T47D (cell line): ENCODE data around the gene LTBP1.

ENCODE experiments used
- DNase-seq, 2 experiments: peaks; one replicate each; pipeline versions ENCODE4 v3.0.0 to v3.0.0-alpha.2; 2011 to 2012; ENCODE audit warnings: low read depth in 1 of 2, low spot score in 1 of 2
- JUND ChIP-seq: IDR thresholded peaks from 2 replicates; pipeline ENCODE4 v1.6.1; 2012; ENCODE audit warnings: low read depth
- in situ Hi-C: cut with HindIII; loops from 2 replicates; pipeline ENCODE4 v1.10.0; 2016; ENCODE audit warnings: low sequenced_read_pairs, low pct_unique_long_range_greater_than_20kb

Gene LTBP1

GRCh38 chr2:33277002-33277426, 330.3 kb downstream of the LTBP1 start:
- DNase-seq = no peak
- TF ChIP-seq JUND = no peak
- in situ Hi-C loops = no loop called here

- no peak for TF ChIP-seq JUND
- in situ Hi-C loops = no loop called here
- no peak for DNase-seq
Measured at GRCh38 chr2:33278245-33278943, 331.6 kb downstream of the LTBP1 start.

GRCh38 chr2:33284287-33284686, 337.5 kb downstream of the LTBP1 start:
- TF ChIP-seq JUND = no peak
- in situ Hi-C loops = no loop called here
- DNase-seq = no peak

GRCh38 chr2:33287507-33288005, 340.8 kb downstream of the LTBP1 start:
- in situ Hi-C loops = no loop called here
- no peak for TF ChIP-seq JUND
- no peak for DNase-seq

- no peak for DNase-seq
- TF ChIP-seq JUND = no peak
- in situ Hi-C loops = no loop called here
Measured at GRCh38 chr2:33288011-33288410, 341.3 kb downstream of the LTBP1 start.

GRCh38 chr2:33289961-33290360, 343.2 kb downstream of the LTBP1 start:
- TF ChIP-seq JUND = no peak
- in situ Hi-C loops = no loop called here
- no peak for DNase-seq

- peak in 1 of 2 experiments; percentile 78 for DNase-seq
- no peak for TF ChIP-seq JUND
- in situ Hi-C loops = no loop called here
Measured at GRCh38 chr2:33291278-33292013, 344.7 kb downstream of the LTBP1 start.

- TF ChIP-seq JUND = no peak
- in situ Hi-C loops = no loop called here
Measured at GRCh38 chr2:33292063-33292462, 345.3 kb downstream of the LTBP1 start.

GRCh38 chr2:33292981-33293595, 346.3 kb downstream of the LTBP1 start:
- in situ Hi-C loops = no loop called here
- no peak for DNase-seq
- no peak for TF ChIP-seq JUND

More at GRCh38 chr2:33292063-33292462, 345.3 kb downstream of the LTBP1 start:
- DNase-seq = no peak

GRCh38 chr2:33298233-33298632, 351.5 kb downstream of the LTBP1 start:
- TF ChIP-seq JUND = no peak
- in situ Hi-C loops = no loop called here

GRCh38 chr2:33301355-33301754, 354.6 kb downstream of the LTBP1 start:
- in situ Hi-C loops = no loop called here
- no peak for TF ChIP-seq JUND
- DNase-seq = no peak

More at GRCh38 chr2:33298233-33298632, 351.5 kb downstream of the LTBP1 start:
- DNase-seq = no peak

- DNase-seq = no peak
- in situ Hi-C loops = no loop called here
- no peak for TF ChIP-seq JUND
Measured at GRCh38 chr2:33302348-33302747, 355.6 kb downstream of the LTBP1 start.
